Measurements from ENCODE around the gene DBNDD1. TPM values are rescaled to one million over a fixed set of nuclear protein-coding genes. Genes with fewer than 3 reads are reported as not detected.

Gene DBNDD1
- total and polyA plus RNA-seq, 4 donors = 0.09 to 1.5 (median 0.82) TPM

- TF ChIP-seq CTCF (IDR thresholded peaks at IDR 0.05; ENCODE audit: low read depth, low read length, missing input control) = no peak
- no peak for TF ChIP-seq JUND (IDR thresholded peaks at IDR 0.05)
Observed at GRCh38 chr16:89981414-89981813, 37.8 kb downstream of the DBNDD1 start (continued).

GRCh38 chr16:89974870-89975269 lies 44.4 kb downstream of the DBNDD1 start:
- H3K4me3 ChIP-seq (ENCODE audit: low read depth in 1 of 3, low read length in 3 of 3) = no peak overlapping the region
- DNase-seq (ENCODE audit: low spot score) = no peak
- TF ChIP-seq MAX (IDR thresholded peaks at IDR 0.05) (no peak), ATF3 (IDR thresholded peaks at IDR 0.05) (no peak), EGR1 (IDR thresholded peaks at IDR 0.05; ENCODE audit: low read depth in 2 of 2) (no peak), CTCF (IDR thresholded peaks at IDR 0.05; ENCODE audit: low read depth, low read length, missing input control) (no peak), JUND (IDR thresholded peaks at IDR 0.05) (no peak), GABPA (IDR thresholded peaks at IDR 0.05 in 1 of 2, conservative IDR thresholded peaks at IDR 0.05 in 1 of 2) (no peak), TAF1 (conservative IDR thresholded peaks at IDR 0.05) (no peak), RAD21 (IDR thresholded peaks at IDR 0.05) (no peak), FOXA2 (IDR thresholded peaks at IDR 0.05) (no peak), REST (IDR thresholded peaks at IDR 0.05) (no peak), FOXA1 (IDR thresholded peaks at IDR 0.05) (no peak), ZBTB33 (IDR thresholded peaks at IDR 0.05) (no peak), YY1 (IDR thresholded peaks at IDR 0.05) (no peak), SP1 (IDR thresholded peaks at IDR 0.05) (no peak), NR2F2 (IDR thresholded peaks at IDR 0.05) (no peak), HNF4A (conservative IDR thresholded peaks at IDR 0.05) (no peak), RXRA (IDR thresholded peaks at IDR 0.05) (no peak), HNF4G (IDR thresholded peaks at IDR 0.05) (no peak)
- 88% methylated on average over 2 of the region's 2 CpGs for WGBS
- no peaks in the 10 kb centered on the region for H3K9me3 ChIP-seq (ENCODE audit: control insufficient read depth in 4 of 4, low read length in 3 of 4)
- no peak overlapping the region for H3K9ac ChIP-seq (ENCODE audit: low read depth in 1 of 2, low read length in 2 of 2)
- H3K4me1 ChIP-seq (ENCODE audit: control insufficient read depth in 4 of 4, insufficient read depth in 4 of 4, low read length in 3 of 4) = peaks cover 6 to 40% (median 26%) of the 10 kb centered on the region in 4 donors
- H3K36me3 ChIP-seq (ENCODE audit: control insufficient read depth in 4 of 4, insufficient read depth in 3 of 4, low read depth in 1 of 4, low read length in 3 of 4) = peaks cover 0 to 5% (median 5%) of the 10 kb centered on the region in 4 donors
- no peaks in the 10 kb centered on the region for H3K27me3 ChIP-seq (ENCODE audit: control insufficient read depth in 4 of 4, insufficient read depth in 4 of 4, low read length in 3 of 4)
- no peak overlapping the region for H3K27ac ChIP-seq (ENCODE audit: low read depth in 1 of 2, low read length in 2 of 2)
